Measurements from ENCODE around the gene ZNF835. TPM values are rescaled to one million over a fixed set of nuclear protein-coding genes. Genes with fewer than 3 reads are reported as not detected.

Gene ZNF835
- total RNA-seq (4.3 TPM), polyA plus RNA-seq (4.1 TPM)

DNA sequence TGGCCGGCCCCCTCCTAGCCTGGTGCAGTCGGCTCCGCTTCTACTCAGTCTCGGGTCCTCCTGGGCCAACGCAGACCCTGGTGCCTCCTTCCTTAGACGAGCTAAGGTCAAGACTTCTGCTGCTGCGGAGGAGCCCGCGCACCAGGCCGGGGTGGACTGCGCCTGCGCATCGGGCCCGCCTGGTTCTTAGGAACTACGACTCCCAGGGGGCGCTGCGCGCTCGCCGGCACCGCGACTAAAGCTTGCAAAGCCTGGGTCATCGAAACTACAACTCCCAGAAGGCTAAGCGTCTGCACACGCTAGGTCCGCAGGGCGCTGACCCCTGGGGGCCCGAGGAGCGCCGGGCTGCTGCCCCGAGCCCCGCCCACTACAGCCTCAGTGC lies at the start of gene ZNF835:
Gene ZNF835 (minus strand): TSS at position 145 of the 382 bp plus-strand sequence. CDS start 6,559 bp downstream, outside the sequence.
- no peak within 1 kb of the TSS for H3K27ac ChIP-seq (ENCODE audit: low read depth)
- H3K4me1 ChIP-seq (ENCODE audit: insufficient read depth): no peaks in the 10 kb centered on the region
- peak; percentile 45 for DNase-seq (ENCODE audit: extremely low spot score)
- under 1% methylated on average over 32 of the region's 32 CpGs for WGBS
- H3K36me3 ChIP-seq (ENCODE audit: insufficient read depth): no peaks in the 10 kb centered on the region
- H3K4me3 ChIP-seq (ENCODE audit: low read depth, low read length): peak within 1 kb of the TSS; percentile 63

DNA sequence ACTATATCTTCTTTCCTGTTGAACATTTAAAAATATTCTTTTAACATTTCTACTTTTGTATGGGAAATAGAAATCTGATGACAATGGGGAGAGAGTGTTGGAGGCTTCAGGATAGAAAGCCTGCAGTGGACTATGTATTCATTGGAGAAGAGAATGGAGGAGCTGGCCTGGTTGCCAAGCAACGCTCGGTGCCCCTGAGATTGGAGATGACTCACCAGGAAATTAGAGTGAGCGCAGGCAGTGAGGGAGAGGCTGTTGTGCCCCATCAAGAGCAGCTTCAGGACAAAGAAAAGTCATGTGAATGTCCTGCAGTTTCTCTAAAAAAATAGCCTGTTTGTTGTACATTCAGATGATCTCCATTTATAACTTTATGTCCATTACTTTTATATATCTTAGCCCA lies 48.7 kb upstream of the ZNF835 start:
- H3K36me3 ChIP-seq (ENCODE audit: insufficient read depth): no peaks in the 10 kb centered on the region
- no peak overlapping the region for H3K27ac ChIP-seq (ENCODE audit: low read depth)
- no peak overlapping the region for H3K4me3 ChIP-seq (ENCODE audit: low read depth, low read length)
- no peaks in the 10 kb centered on the region for H3K4me1 ChIP-seq (ENCODE audit: insufficient read depth)
- WGBS: 15% methylated on average over 3 of the region's 3 CpGs
- DNase-seq (ENCODE audit: extremely low spot score): no peak

DNA sequence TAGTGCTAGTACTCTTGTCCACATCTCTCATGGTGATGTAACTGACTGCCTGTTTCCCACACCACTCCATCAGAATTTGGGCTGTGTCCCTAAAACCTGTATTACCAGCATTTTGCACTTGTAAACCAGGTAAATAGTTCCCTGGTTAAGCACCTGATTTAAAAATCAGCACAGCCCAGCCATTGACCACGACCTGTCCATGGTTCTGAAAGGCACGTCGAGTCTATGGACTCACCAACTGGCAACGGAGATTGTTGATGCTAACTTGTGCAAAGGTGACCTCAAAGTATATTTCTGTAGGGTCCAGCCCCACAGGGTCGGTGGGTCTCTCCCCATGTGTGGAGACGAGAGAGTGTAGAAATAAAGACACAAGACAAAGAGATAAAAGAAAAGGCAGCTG lies 46.7 kb upstream of the ZNF835 start:
- WGBS: 38% methylated on average over 6 of the region's 6 CpGs
- no peak for DNase-seq (ENCODE audit: extremely low spot score)
- Histone ChIP-seq H3K36me3 (ENCODE audit: insufficient read depth) (no peaks in the 10 kb centered on the region), H3K27ac (ENCODE audit: low read depth) (no peak overlapping the region), H3K4me3 (ENCODE audit: low read depth, low read length) (no peak overlapping the region), H3K4me1 (ENCODE audit: insufficient read depth) (no peaks in the 10 kb centered on the region)

DNA sequence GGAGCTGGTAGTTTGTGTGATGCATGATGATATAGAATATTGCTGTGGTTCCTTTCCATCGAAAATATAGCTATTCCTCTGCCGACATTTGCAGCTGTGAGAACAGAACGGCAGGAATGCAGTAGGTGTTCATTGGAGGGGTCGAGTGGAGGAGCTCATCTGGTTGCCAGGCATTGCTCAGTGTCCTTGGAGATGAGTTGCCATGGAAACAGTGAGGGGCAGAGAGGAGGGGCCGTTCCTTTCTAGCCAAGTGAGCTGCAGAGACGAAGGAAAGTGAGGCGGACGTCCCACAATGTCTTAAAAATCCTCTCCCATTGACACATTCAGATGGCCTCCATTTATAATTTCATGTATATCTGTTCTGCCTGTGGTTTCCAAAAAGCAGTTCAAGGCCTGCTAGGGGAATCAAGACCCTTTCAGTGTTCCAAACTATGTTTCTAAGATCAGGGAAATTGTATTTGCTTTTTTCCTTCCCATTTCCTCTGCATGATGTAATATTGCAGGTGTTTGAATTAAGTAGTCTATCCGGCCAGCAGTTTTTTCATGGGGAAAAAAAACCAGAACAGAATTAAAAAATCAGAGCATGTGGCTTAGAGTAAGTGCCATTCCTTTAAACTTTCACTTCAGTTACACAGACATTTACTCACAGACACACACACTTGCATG lies 41.2 kb upstream of the ZNF835 start:
- WGBS: 24% methylated on average over 9 of the region's 9 CpGs
- H3K4me3 ChIP-seq (ENCODE audit: low read depth, low read length): no peak overlapping the region
- H3K27ac ChIP-seq (ENCODE audit: low read depth): no peak overlapping the region
- no peaks in the 10 kb centered on the region for H3K4me1 ChIP-seq (ENCODE audit: insufficient read depth)
- H3K36me3 ChIP-seq (ENCODE audit: insufficient read depth): no peaks in the 10 kb centered on the region
- DNase-seq (ENCODE audit: extremely low spot score): no peak

DNA sequence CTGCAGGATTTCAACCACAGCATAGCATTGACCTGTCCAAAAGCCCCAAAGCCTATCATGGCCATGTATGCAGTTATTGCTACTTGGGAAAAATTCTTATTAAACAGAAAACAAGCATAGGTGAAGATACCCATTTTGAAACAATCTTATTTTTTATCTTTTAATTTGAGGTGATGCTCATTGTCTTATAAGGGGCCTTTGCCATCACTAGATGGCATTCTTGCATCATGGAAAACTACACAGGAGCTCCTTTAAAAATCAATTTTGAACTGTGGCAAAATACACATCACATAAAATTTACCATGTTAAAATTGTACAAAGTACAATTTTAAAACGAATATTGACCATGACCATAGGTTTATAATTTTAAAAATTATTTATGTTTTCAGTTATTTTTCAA lies 38.9 kb upstream of the ZNF835 start:
- no peak overlapping the region for H3K27ac ChIP-seq (ENCODE audit: low read depth)
- no peak for DNase-seq (ENCODE audit: extremely low spot score)
- 26% methylated on average over 1 of the region's 1 CpG for WGBS
- no peaks in the 10 kb centered on the region for H3K36me3 ChIP-seq (ENCODE audit: insufficient read depth)
- H3K4me1 ChIP-seq (ENCODE audit: insufficient read depth): no peaks in the 10 kb centered on the region
- H3K4me3 ChIP-seq (ENCODE audit: low read depth, low read length): no peak overlapping the region

DNA sequence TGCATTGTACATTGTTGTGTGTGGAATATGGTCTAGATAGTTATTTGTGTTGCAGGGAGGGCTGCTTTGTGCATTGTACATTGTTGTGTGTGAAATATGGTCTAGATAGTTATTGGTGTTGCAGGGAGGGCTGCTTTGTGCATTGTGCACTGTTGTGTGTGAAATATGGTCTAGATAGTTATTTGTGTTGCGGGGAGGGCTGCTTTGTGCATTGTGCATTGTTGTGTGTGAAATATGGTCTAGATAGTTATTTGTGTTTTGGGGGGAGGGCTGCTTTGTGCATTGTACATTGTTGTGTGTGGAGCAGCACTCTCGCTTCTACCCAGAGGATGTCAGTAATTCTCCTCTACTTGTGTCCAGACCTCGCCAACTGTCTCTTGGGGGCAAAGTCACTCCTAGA lies 36.3 kb upstream of the ZNF835 start:
- no peak for DNase-seq (ENCODE audit: extremely low spot score)
- no peaks in the 10 kb centered on the region for H3K36me3 ChIP-seq (ENCODE audit: insufficient read depth)
- no peak overlapping the region for H3K4me3 ChIP-seq (ENCODE audit: low read depth, low read length)
- 68% methylated on average over 3 of the region's 3 CpGs for WGBS
- no peak overlapping the region for H3K27ac ChIP-seq (ENCODE audit: low read depth)
- H3K4me1 ChIP-seq (ENCODE audit: insufficient read depth): no peaks in the 10 kb centered on the region

DNA sequence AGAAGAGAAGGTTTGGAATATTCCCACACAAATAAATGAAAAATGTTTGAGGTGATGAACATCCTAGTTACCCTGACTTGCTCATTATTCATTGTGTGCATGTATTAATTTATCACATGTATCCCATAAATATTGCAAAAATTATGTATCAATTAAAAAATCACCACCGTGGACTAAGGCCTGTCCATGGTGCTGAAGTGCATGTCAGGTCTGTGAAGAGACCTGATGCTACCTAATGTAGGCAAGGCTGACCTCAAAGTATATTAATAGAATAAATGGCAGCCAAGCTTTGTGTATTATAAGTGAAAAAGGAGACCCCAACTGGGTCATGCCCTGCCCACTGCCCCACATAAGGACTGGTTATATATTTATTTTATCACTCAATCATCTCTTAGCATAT lies 34.4 kb upstream of the ZNF835 start:
- Histone ChIP-seq H3K4me3 (ENCODE audit: low read depth, low read length) (no peak overlapping the region), H3K4me1 (ENCODE audit: insufficient read depth) (no peaks in the 10 kb centered on the region), H3K27ac (ENCODE audit: low read depth) (no peak overlapping the region), H3K36me3 (ENCODE audit: insufficient read depth) (no peaks in the 10 kb centered on the region)
- 40% methylated on average over 1 of the region's 1 CpG for WGBS
- no peak for DNase-seq (ENCODE audit: extremely low spot score)

DNA sequence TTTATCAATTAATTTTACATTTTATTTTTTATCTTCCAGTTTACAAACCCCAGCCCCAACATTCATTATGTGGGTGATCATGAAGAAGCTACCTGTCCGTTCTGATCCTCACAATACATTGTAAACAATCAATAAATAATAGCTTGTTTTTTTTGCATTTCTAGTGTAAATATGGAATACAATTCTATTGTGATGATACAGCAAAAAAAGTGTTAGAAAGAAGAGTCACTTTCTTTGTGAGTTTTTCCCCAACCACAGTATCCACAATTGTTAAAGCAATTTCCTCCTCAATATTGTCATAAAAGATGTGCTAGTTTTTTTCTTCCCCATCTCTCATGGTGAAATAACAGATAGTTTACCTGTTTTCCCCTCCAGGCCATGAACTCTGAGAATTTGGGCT lies 30.3 kb upstream of the ZNF835 start:
- Histone ChIP-seq H3K36me3 (ENCODE audit: insufficient read depth) (no peaks in the 10 kb centered on the region), H3K27ac (ENCODE audit: low read depth) (no peak overlapping the region), H3K4me3 (ENCODE audit: low read depth, low read length) (no peak overlapping the region), H3K4me1 (ENCODE audit: insufficient read depth) (no peaks in the 10 kb centered on the region)
- DNase-seq (ENCODE audit: extremely low spot score): no peak
- 42% methylated on average over 1 of the region's 1 CpG for WGBS

DNA sequence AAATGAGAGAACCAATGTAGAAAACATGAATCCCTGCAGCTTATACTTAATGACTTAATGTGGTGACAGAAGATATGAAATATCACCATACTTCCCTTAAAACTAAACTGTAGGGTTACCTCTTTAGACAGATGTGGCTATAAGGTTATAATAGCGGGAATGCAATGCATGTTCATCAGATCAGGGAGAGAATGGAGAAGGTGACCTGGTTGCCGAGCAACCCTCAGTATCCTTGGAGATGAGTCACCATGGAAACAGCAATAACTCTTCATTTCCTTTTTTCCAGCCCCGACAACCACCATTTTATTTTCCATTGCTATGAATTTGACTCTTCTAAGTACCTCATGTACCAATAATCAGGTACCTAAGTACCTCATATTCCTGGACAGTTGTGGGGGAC lies 28.0 kb upstream of the ZNF835 start:
- no peaks in the 10 kb centered on the region for H3K36me3 ChIP-seq (ENCODE audit: insufficient read depth)
- H3K4me3 ChIP-seq (ENCODE audit: low read depth, low read length): no peak overlapping the region
- H3K4me1 ChIP-seq (ENCODE audit: insufficient read depth): no peaks in the 10 kb centered on the region
- no peak for DNase-seq (ENCODE audit: extremely low spot score)
- WGBS: 74% methylated on average over 3 of the region's 3 CpGs
- no peak overlapping the region for H3K27ac ChIP-seq (ENCODE audit: low read depth)

DNA sequence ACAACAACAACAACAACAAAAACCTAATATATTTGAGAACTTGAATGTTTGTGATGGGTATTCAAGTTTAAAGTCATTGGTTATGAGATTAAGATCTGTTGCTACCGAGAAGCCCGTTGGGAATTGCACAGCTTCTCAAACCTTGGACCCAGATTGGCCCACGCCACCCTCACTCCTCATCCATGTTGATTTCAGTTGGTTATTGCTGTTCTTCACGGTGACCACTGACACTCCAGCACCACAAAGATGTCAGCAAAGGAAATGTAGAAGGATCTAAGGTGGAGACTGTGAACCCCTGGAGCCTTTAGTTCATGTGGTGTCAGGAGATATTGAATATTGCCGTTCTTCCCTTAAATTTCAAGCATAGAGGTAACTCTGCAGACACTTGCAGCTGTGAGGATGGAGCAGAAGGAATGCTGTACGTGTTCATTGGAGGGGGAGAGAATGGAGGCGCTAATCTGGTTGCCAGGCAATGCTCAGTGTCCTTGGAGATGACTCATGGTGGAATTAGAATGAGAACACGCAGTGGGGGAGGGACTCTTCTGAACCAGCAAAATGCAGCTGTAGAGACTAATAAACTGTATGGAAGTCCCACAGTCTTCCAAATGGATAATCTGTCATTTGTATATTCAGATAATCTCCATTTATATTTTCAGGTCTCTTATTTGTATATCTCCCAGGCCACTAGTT lies 20.8 kb upstream of the ZNF835 start:
- no peaks in the 10 kb centered on the region for H3K36me3 ChIP-seq (ENCODE audit: insufficient read depth)
- H3K4me3 ChIP-seq (ENCODE audit: low read depth, low read length): no peak overlapping the region
- no peak for DNase-seq (ENCODE audit: extremely low spot score)
- 69% methylated on average over 8 of the region's 8 CpGs for WGBS
- no peaks in the 10 kb centered on the region for H3K4me1 ChIP-seq (ENCODE audit: insufficient read depth)
- H3K27ac ChIP-seq (ENCODE audit: low read depth): no peak overlapping the region

DNA sequence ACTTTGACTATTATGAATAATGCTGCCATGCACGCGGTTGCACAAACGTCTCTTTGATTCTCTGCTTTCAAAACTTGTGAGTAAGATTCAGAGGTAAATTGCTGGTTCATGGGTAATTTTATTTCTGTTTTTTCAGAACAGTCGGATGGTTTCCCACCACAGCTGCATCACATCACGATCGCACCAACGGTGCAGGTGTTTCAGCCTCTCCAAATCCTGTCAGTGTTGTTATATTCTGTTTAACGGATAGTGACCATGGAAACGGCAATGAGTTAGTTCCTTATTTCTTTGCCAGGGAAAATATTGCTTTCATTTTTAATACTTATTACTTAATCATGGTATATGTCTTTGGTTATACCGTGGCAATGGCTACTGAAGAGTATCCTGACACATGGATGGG lies 19.1 kb upstream of the ZNF835 start:
- 64% methylated on average over 10 of the region's 10 CpGs for WGBS
- H3K4me3 ChIP-seq (ENCODE audit: low read depth, low read length): no peak overlapping the region
- no peak for DNase-seq (ENCODE audit: extremely low spot score)
- H3K27ac ChIP-seq (ENCODE audit: low read depth): no peak overlapping the region
- H3K4me1 ChIP-seq (ENCODE audit: insufficient read depth): no peaks in the 10 kb centered on the region
- H3K36me3 ChIP-seq (ENCODE audit: insufficient read depth): no peaks in the 10 kb centered on the region

DNA sequence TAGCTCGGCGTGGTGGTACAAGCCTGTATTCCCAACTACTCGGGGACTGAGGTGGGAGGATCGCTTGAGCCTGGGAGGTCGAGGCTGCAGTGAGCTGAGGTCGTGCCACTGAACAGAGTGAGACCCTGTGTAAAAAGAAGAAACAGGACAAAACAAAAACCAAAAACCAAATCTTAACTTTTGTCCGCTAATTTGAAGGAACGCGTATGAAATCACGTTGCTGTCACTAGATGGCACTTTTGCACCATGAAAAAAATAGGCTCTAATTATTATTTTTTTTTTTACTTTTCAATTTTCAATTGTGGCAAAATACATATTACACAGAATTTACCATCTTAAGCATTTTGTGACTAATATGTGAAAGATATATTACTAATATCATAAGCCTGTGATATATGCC lies 17.6 kb upstream of the ZNF835 start:
- H3K4me3 ChIP-seq (ENCODE audit: low read depth, low read length): no peak overlapping the region
- H3K36me3 ChIP-seq (ENCODE audit: insufficient read depth): no peaks in the 10 kb centered on the region
- no peaks in the 10 kb centered on the region for H3K4me1 ChIP-seq (ENCODE audit: insufficient read depth)
- WGBS: 74% methylated on average over 10 of the region's 10 CpGs
- no peak overlapping the region for H3K27ac ChIP-seq (ENCODE audit: low read depth)
- no peak for DNase-seq (ENCODE audit: extremely low spot score)

DNA sequence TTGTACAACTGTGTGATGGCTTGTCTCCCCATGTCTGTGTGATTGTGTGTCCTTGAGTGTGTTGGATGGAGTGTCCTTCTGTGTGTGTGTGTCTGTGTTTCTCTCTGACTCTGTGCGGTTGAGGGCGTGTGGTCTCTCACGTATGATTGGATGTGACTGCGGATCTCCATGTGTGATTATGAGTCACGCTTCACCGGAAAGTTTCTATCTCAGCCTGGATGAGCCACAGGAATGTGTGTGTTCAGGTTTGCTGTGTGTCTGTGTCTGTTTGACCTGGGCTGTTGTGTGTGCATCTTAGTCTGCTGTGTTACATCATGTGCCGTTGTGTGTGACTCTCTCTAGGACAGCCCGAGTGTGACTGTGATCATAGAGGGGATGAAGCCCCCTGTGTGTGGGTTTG lies 15.5 kb upstream of the ZNF835 start:
- DNase-seq (ENCODE audit: extremely low spot score): no peak
- Histone ChIP-seq H3K4me1 (ENCODE audit: insufficient read depth) (no peaks in the 10 kb centered on the region), H3K27ac (ENCODE audit: low read depth) (no peak overlapping the region), H3K36me3 (ENCODE audit: insufficient read depth) (no peaks in the 10 kb centered on the region), H3K4me3 (ENCODE audit: low read depth, low read length) (no peak overlapping the region)
- WGBS: 72% methylated on average over 8 of the region's 8 CpGs

DNA sequence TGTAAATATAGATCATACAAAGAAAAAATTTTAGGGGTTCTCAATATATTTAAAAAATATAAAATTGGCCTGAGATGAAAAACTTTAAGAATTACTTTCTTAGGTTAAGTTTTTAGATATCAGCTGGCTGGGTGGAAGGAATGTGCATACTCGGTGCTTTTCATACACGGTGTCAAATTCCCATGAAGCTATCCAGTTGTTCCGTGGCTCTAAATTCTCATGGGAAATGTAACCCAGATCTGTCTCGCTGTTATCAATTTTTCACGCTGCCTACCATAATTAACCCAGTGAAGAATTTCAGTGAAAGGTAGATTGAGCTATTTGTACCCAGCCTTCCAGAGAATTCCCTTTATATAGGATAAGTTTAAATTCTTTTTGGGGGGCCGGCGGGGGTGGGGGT lies 11.6 kb upstream of the ZNF835 start:
- Histone ChIP-seq H3K36me3 (ENCODE audit: insufficient read depth) (no peaks in the 10 kb centered on the region), H3K4me3 (ENCODE audit: low read depth, low read length) (no peak overlapping the region), H3K27ac (ENCODE audit: low read depth) (no peak overlapping the region), H3K4me1 (ENCODE audit: insufficient read depth) (no peaks in the 10 kb centered on the region)
- 44% methylated on average over 7 of the region's 7 CpGs for WGBS
- DNase-seq (ENCODE audit: extremely low spot score): no peak

Measured in urinary bladder (tissue), 4 donors.